Measurements from ENCODE around the gene VSIG2.

GRCh38 chr11:124753624-124754023 lies 1.6 kb upstream of the VSIG2 start:
- no peak for TF ChIP-seq RAD21 (IDR thresholded peaks at IDR 0.05; ENCODE audit: low read length)
- TF ChIP-seq POLR2A (IDR thresholded peaks at IDR 0.05; ENCODE audit: low read depth, low read length): no peak
- TF ChIP-seq CTCF (conservative IDR thresholded peaks at IDR 0.05; ENCODE audit: low read depth, low read length): no peak
- no peak for TF ChIP-seq MXI1 (IDR thresholded peaks at IDR 0.05; ENCODE audit: borderline replicate concordance, low read depth, low read length)
- TF ChIP-seq CEBPB (IDR thresholded peaks at IDR 0.05; ENCODE audit: low read depth, low read length): no peak
- TF ChIP-seq RFX5 (IDR thresholded peaks at IDR 0.05; ENCODE audit: low read depth, low read length): no peak
- no peak for TF ChIP-seq FOS (IDR thresholded peaks at IDR 0.05; ENCODE audit: low read depth, low read length)
- no peak for TF ChIP-seq USF2 (IDR thresholded peaks at IDR 0.05; ENCODE audit: low read depth, low read length)
- TF ChIP-seq MAFK (IDR thresholded peaks at IDR 0.05; ENCODE audit: low read depth, low read length): no peak

Measured in IMR-90 (cell line).